ENCODE results near the gene CTNND2.

CTNND2 gene

GRCh38 chr5:11790201-11790600 is 114.0 kb downstream of the CTNND2 start:
- Histone ChIP-seq H3K4me3 (ENCODE audit: insufficient read depth in 1 of 2, low read depth in 1 of 2, low read length in 2 of 2) (no peak overlapping the region), H3K4ac (ENCODE audit: low read depth in 1 of 2, low read length in 2 of 2) (no peak overlapping the region), H3K79me1 (replicated peaks; ENCODE audit: low read length, poor library complexity, severe bottlenecking) (no peaks in the 10 kb centered on the region), H3K27ac (ENCODE audit: low read length, poor library complexity, severe bottlenecking) (no peak overlapping the region), H2BK12ac (ENCODE audit: low read length in 2 of 2) (no peak overlapping the region), H3K9ac (ENCODE audit: low read length) (no peak overlapping the region), H3K36me3 (ENCODE audit: control insufficient read depth in 1 of 2, insufficient read depth in 2 of 2, low read depth in 1 of 2, low read length in 2 of 2) (no peaks in the 10 kb centered on the region), H3K14ac (ENCODE audit: low read length in 2 of 2) (no peak overlapping the region), H3K23ac (ENCODE audit: low read length in 2 of 2) (no peak overlapping the region), H2BK15ac (ENCODE audit: low read depth, poor library complexity, severe bottlenecking) (no peak overlapping the region), H2AFZ (ENCODE audit: low read depth, low read length) (no peak overlapping the region), H3K4me1 (ENCODE audit: control insufficient read depth, insufficient read depth, low read depth, low read length) (no peaks in the 10 kb centered on the region), H3K18ac (ENCODE audit: low read depth in 1 of 2, low read length in 2 of 2) (no peak overlapping the region), H2BK120ac (ENCODE audit: low read depth, low read length) (no peak overlapping the region), H3K9me3 (ENCODE audit: control insufficient read depth, low read length) (peaks cover 9% of the 10 kb centered on the region), H4K91ac (ENCODE audit: low read length) (no peak overlapping the region), H3K27me3 (ENCODE audit: control insufficient read depth in 1 of 2, insufficient read depth in 1 of 2, low read length in 2 of 2) (no peaks in the 10 kb centered on the region), H2BK5ac (ENCODE audit: low read depth, low read length, poor library complexity, severe bottlenecking) (no peak overlapping the region), H3K4me2 (ENCODE audit: low read length, poor library complexity, severe bottlenecking) (no peak overlapping the region), H4K8ac (ENCODE audit: low read length) (no peak overlapping the region), H2AK5ac (ENCODE audit: low read length, severe bottlenecking) (no peak overlapping the region)
- no peak for DNase-seq
- WGBS, result 60% methylated on average over 1 of the region's 2 CpGs

GRCh38 chr5:11785771-11786352 is 118.4 kb downstream of the CTNND2 start:
- Histone ChIP-seq H3K18ac (ENCODE audit: low read depth in 1 of 2, low read length in 2 of 2) (no peak overlapping the region), H3K4me1 (ENCODE audit: control insufficient read depth, insufficient read depth, low read depth, low read length) (no peaks in the 10 kb centered on the region), H4K8ac (ENCODE audit: low read length) (no peak overlapping the region), H3K4me3 (ENCODE audit: insufficient read depth in 1 of 2, low read depth in 1 of 2, low read length in 2 of 2) (no peak overlapping the region), H2AFZ (ENCODE audit: low read depth, low read length) (no peak overlapping the region), H2BK5ac (ENCODE audit: low read depth, low read length, poor library complexity, severe bottlenecking) (no peak overlapping the region), H3K23ac (ENCODE audit: low read length in 2 of 2) (no peak overlapping the region), H3K9me3 (ENCODE audit: control insufficient read depth, low read length) (peaks cover 24% of the 10 kb centered on the region), H2BK120ac (ENCODE audit: low read depth, low read length) (no peak overlapping the region), H4K91ac (ENCODE audit: low read length) (no peak overlapping the region), H3K79me1 (replicated peaks; ENCODE audit: low read length, poor library complexity, severe bottlenecking) (no peaks in the 10 kb centered on the region), H2BK15ac (ENCODE audit: low read depth, poor library complexity, severe bottlenecking) (no peak overlapping the region), H3K4ac (ENCODE audit: low read depth in 1 of 2, low read length in 2 of 2) (no peak overlapping the region), H3K27ac (ENCODE audit: low read length, poor library complexity, severe bottlenecking) (no peak overlapping the region), H3K14ac (ENCODE audit: low read length in 2 of 2) (no peak overlapping the region), H2AK5ac (ENCODE audit: low read length, severe bottlenecking) (no peak overlapping the region), H3K36me3 (ENCODE audit: control insufficient read depth in 1 of 2, insufficient read depth in 2 of 2, low read depth in 1 of 2, low read length in 2 of 2) (no peaks in the 10 kb centered on the region), H3K9ac (ENCODE audit: low read length) (no peak overlapping the region), H2BK12ac (ENCODE audit: low read length in 2 of 2) (no peak overlapping the region), H3K27me3 (ENCODE audit: control insufficient read depth in 1 of 2, insufficient read depth in 1 of 2, low read length in 2 of 2) (no peaks in the 10 kb centered on the region), H3K4me2 (ENCODE audit: low read length, poor library complexity, severe bottlenecking) (no peak overlapping the region)
- no peak for DNase-seq
- WGBS, result 79% methylated on average over 6 of the region's 6 CpGs

GRCh38 chr5:11780641-11781345 is 123.5 kb downstream of the CTNND2 start:
- Histone ChIP-seq H2BK12ac (ENCODE audit: low read length in 2 of 2) (no peak overlapping the region), H2BK5ac (ENCODE audit: low read depth, low read length, poor library complexity, severe bottlenecking) (no peak overlapping the region), H2AFZ (ENCODE audit: low read depth, low read length) (no peak overlapping the region), H3K27me3 (ENCODE audit: control insufficient read depth in 1 of 2, insufficient read depth in 1 of 2, low read length in 2 of 2) (no peaks in the 10 kb centered on the region), H3K4me1 (ENCODE audit: control insufficient read depth, insufficient read depth, low read depth, low read length) (no peaks in the 10 kb centered on the region), H4K91ac (ENCODE audit: low read length) (no peak overlapping the region), H3K4me3 (ENCODE audit: insufficient read depth in 1 of 2, low read depth in 1 of 2, low read length in 2 of 2) (no peak overlapping the region), H3K9me3 (ENCODE audit: control insufficient read depth, low read length) (peaks cover 21% of the 10 kb centered on the region), H4K8ac (ENCODE audit: low read length) (no peak overlapping the region), H3K4ac (ENCODE audit: low read depth in 1 of 2, low read length in 2 of 2) (no peak overlapping the region), H2AK5ac (ENCODE audit: low read length, severe bottlenecking) (no peak overlapping the region), H2BK15ac (ENCODE audit: low read depth, poor library complexity, severe bottlenecking) (no peak overlapping the region), H3K23ac (ENCODE audit: low read length in 2 of 2) (no peak overlapping the region), H3K79me1 (replicated peaks; ENCODE audit: low read length, poor library complexity, severe bottlenecking) (no peaks in the 10 kb centered on the region), H3K27ac (ENCODE audit: low read length, poor library complexity, severe bottlenecking) (no peak overlapping the region), H3K4me2 (ENCODE audit: low read length, poor library complexity, severe bottlenecking) (no peak overlapping the region), H3K14ac (ENCODE audit: low read length in 2 of 2) (no peak overlapping the region), H2BK120ac (ENCODE audit: low read depth, low read length) (no peak overlapping the region), H3K36me3 (ENCODE audit: control insufficient read depth in 1 of 2, insufficient read depth in 2 of 2, low read depth in 1 of 2, low read length in 2 of 2) (no peaks in the 10 kb centered on the region), H3K9ac (ENCODE audit: low read length) (no peak overlapping the region), H3K18ac (ENCODE audit: low read depth in 1 of 2, low read length in 2 of 2) (no peak overlapping the region)
- DNase-seq, result no peak
- WGBS, result 68% methylated on average over 2 of the region's 4 CpGs

GRCh38 chr5:11777096-11777495 is 127.2 kb downstream of the CTNND2 start:
- H4K8ac ChIP-seq (ENCODE audit: low read length), result no peak overlapping the region
- no peak overlapping the region for H3K18ac ChIP-seq (ENCODE audit: low read depth in 1 of 2, low read length in 2 of 2)
- no peak overlapping the region for H4K91ac ChIP-seq (ENCODE audit: low read length)
- peaks cover 18% of the 10 kb centered on the region for H3K9me3 ChIP-seq (ENCODE audit: control insufficient read depth, low read length)
- no peaks in the 10 kb centered on the region for H3K27me3 ChIP-seq (ENCODE audit: control insufficient read depth in 1 of 2, insufficient read depth in 1 of 2, low read length in 2 of 2)
- H2AFZ ChIP-seq (ENCODE audit: low read depth, low read length), result no peak overlapping the region
- H3K4ac ChIP-seq (ENCODE audit: low read depth in 1 of 2, low read length in 2 of 2), result no peak overlapping the region
- no peaks in the 10 kb centered on the region for H3K79me1 ChIP-seq (replicated peaks; ENCODE audit: low read length, poor library complexity, severe bottlenecking)
- no peak overlapping the region for H2BK5ac ChIP-seq (ENCODE audit: low read depth, low read length, poor library complexity, severe bottlenecking)
- H3K27ac ChIP-seq (ENCODE audit: low read length, poor library complexity, severe bottlenecking), result no peak overlapping the region
- no peak overlapping the region for H2BK120ac ChIP-seq (ENCODE audit: low read depth, low read length)
- no peak overlapping the region for H3K4me2 ChIP-seq (ENCODE audit: low read length, poor library complexity, severe bottlenecking)
- H3K4me1 ChIP-seq (ENCODE audit: control insufficient read depth, insufficient read depth, low read depth, low read length), result no peaks in the 10 kb centered on the region
- no peak overlapping the region for H2BK15ac ChIP-seq (ENCODE audit: low read depth, poor library complexity, severe bottlenecking)
- H3K14ac ChIP-seq (ENCODE audit: low read length in 2 of 2), result no peak overlapping the region
- H3K9ac ChIP-seq (ENCODE audit: low read length), result no peak overlapping the region
- H2BK12ac ChIP-seq (ENCODE audit: low read length in 2 of 2), result no peak overlapping the region
- H3K4me3 ChIP-seq (ENCODE audit: insufficient read depth in 1 of 2, low read depth in 1 of 2, low read length in 2 of 2), result no peak overlapping the region
- H2AK5ac ChIP-seq (ENCODE audit: low read length, severe bottlenecking), result no peak overlapping the region
- DNase-seq, result no peak
- 25% methylated on average over 2 of the region's 2 CpGs for WGBS
- H3K36me3 ChIP-seq (ENCODE audit: control insufficient read depth in 1 of 2, insufficient read depth in 2 of 2, low read depth in 1 of 2, low read length in 2 of 2), result no peaks in the 10 kb centered on the region
- H3K23ac ChIP-seq (ENCODE audit: low read length in 2 of 2), result no peak overlapping the region
